HCT116 (cell line): Measurements from ENCODE around the gene CSHL1.

Experiments
- CBX3 ChIP-seq: IDR thresholded peaks from 2 replicates; pipeline ENCODE4 v1.6.1; 2012; ENCODE audit warnings: low read depth
- CEBPB ChIP-seq: IDR thresholded peaks from 2 replicates; pipeline ENCODE4 v1.6.1; 2012; ENCODE audit warnings: low read depth
- ELF1 ChIP-seq: IDR thresholded peaks from 2 replicates; pipeline ENCODE4 v1.6.1; 2012; ENCODE audit warnings: low read depth, borderline replicate concordance
- EZH2phosphoT487 ChIP-seq: fragments of 200-600 bp; IDR thresholded peaks from 2 replicates; pipeline ENCODE4 v1.6.1; 2018; ENCODE audit warnings: antibody characterized with exemption, borderline replicate concordance
- JUND ChIP-seq: IDR thresholded peaks from 2 replicates; pipeline ENCODE4 v1.6.1; 2012
- POLR2A ChIP-seq: IDR thresholded peaks from 2 replicates; pipeline ENCODE4 v1.7.0; 2011; ENCODE audit warnings: borderline replicate concordance; ENCODE audit not compliant: insufficient read depth, insufficient read length; ENCODE audit errors: extremely low read depth
- POLR2AphosphoS5 ChIP-seq: IDR thresholded peaks from 2 replicates; pipeline ENCODE4 v1.6.1; 2011; ENCODE audit warnings: mild to moderate bottlenecking, low read depth, low read length, moderate library complexity
- RAD21 ChIP-seq: IDR thresholded peaks from 2 replicates; pipeline ENCODE4 v1.6.1; 2012; ENCODE audit warnings: low read depth, mild to moderate bottlenecking
- SP1 ChIP-seq: IDR thresholded peaks from 2 replicates; pipeline ENCODE4 v1.6.1; 2012; ENCODE audit warnings: low read depth
- TCF7L2 ChIP-seq: IDR thresholded peaks from 2 replicates; pipeline ENCODE4 v1.7.0; 2011; ENCODE audit warnings: borderline replicate concordance, inconsistent platforms; ENCODE audit not compliant: insufficient read depth, insufficient read length; ENCODE audit errors: extremely low read depth
- TF ChIP-seq, protein P1 (sequence below): IDR thresholded peaks from 2 replicates; pipeline ENCODE4 v1.6.1; 2012
- TF ChIP-seq, protein P2 (sequence below), 3 experiments: fragments of 200-600 bp in 1 of 3; sonication (generic) in 1 of 3; IDR thresholded peaks in 2 of 3; conservative IDR thresholded peaks in 1 of 3; 2 replicates each; pipeline ENCODE4 v1.5.1; 2012 to 2017; ENCODE audit warnings: low read depth in 2 of 3, low read length in 2 of 3, antibody characterized with exemption in 1 of 3, borderline replicate concordance in 1 of 3, control low read depth in 1 of 3, mild to moderate bottlenecking in 1 of 3, mixed read lengths in 1 of 3, mixed run types in 1 of 3, moderate library complexity in 1 of 3; ENCODE audit not compliant: insufficient read depth in 1 of 3
- TF ChIP-seq, protein P3 (sequence below): IDR thresholded peaks from 2 replicates; pipeline ENCODE4 v1.6.1; 2012; ENCODE audit warnings: low read depth

DNA sequence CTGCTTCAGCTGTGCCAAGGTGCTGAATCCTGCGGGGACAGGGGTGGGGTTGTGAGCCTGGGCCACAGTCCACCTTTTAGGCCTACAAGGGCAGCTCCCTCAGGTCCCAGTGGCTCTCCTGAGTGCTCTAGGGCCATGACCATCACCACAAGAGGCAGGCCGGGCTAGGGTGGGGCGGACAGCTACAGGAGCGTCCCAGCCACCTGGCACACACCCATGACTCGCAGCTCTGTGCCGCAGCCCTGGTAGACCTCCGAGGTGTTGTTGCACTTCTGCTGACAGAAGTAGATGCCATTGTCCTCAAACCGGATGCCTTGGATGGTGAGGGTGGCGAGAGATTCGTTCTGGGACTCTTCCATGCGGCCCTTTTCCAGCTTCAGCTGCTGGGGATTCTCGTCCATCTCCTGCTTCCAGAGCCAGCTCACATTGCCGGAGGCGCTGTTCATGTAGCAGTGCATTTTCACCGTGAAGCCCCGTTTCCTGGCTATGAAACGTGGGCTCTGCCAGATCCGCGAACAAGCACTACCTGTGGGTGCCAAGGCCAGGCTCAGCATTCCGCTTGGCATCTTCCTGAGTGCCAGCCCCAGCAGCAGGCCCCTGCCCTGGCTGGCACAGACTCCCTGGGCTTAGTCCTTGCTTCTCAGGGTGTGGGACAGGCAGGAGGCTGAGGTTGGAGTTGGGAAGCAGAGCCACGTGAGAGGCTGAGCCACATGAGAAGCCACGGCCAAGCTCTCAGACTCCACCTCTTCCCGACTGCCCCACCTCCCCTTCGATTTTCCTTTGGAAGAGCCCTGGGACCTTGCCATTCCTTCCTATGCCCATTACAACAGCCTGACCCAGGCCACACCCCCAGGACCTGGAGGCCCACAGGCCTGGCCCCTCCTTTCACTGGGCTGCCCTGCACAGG, 19.1 kb upstream of the CSHL1 start:
- TF ChIP-seq, protein P1, sequence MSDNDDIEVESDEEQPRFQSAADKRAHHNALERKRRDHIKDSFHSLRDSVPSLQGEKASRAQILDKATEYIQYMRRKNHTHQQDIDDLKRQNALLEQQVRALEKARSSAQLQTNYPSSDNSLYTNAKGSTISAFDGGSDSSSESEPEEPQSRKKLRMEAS, result no peak
- TF ChIP-seq POLR2AphosphoS5, result no peak
- TF ChIP-seq TCF7L2, result no peak
- TF ChIP-seq, protein P2, sequence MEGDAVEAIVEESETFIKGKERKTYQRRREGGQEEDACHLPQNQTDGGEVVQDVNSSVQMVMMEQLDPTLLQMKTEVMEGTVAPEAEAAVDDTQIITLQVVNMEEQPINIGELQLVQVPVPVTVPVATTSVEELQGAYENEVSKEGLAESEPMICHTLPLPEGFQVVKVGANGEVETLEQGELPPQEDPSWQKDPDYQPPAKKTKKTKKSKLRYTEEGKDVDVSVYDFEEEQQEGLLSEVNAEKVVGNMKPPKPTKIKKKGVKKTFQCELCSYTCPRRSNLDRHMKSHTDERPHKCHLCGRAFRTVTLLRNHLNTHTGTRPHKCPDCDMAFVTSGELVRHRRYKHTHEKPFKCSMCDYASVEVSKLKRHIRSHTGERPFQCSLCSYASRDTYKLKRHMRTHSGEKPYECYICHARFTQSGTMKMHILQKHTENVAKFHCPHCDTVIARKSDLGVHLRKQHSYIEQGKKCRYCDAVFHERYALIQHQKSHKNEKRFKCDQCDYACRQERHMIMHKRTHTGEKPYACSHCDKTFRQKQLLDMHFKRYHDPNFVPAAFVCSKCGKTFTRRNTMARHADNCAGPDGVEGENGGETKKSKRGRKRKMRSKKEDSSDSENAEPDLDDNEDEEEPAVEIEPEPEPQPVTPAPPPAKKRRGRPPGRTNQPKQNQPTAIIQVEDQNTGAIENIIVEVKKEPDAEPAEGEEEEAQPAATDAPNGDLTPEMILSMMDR (IDR thresholded peaks at IDR 0.05 in 2 of 3, conservative IDR thresholded peaks at IDR 0.05 in 1 of 3; ENCODE audit: borderline replicate concordance in 1 of 3, insufficient read depth in 1 of 3, low read depth in 2 of 3, low read length in 2 of 3), result no peak
- TF ChIP-seq JUND, result no peak
- TF ChIP-seq EZH2phosphoT487, result no peak
- TF ChIP-seq POLR2A, result no peak
- no peak for TF ChIP-seq CEBPB
- TF ChIP-seq CBX3, result no peak
- TF ChIP-seq, protein P3, sequence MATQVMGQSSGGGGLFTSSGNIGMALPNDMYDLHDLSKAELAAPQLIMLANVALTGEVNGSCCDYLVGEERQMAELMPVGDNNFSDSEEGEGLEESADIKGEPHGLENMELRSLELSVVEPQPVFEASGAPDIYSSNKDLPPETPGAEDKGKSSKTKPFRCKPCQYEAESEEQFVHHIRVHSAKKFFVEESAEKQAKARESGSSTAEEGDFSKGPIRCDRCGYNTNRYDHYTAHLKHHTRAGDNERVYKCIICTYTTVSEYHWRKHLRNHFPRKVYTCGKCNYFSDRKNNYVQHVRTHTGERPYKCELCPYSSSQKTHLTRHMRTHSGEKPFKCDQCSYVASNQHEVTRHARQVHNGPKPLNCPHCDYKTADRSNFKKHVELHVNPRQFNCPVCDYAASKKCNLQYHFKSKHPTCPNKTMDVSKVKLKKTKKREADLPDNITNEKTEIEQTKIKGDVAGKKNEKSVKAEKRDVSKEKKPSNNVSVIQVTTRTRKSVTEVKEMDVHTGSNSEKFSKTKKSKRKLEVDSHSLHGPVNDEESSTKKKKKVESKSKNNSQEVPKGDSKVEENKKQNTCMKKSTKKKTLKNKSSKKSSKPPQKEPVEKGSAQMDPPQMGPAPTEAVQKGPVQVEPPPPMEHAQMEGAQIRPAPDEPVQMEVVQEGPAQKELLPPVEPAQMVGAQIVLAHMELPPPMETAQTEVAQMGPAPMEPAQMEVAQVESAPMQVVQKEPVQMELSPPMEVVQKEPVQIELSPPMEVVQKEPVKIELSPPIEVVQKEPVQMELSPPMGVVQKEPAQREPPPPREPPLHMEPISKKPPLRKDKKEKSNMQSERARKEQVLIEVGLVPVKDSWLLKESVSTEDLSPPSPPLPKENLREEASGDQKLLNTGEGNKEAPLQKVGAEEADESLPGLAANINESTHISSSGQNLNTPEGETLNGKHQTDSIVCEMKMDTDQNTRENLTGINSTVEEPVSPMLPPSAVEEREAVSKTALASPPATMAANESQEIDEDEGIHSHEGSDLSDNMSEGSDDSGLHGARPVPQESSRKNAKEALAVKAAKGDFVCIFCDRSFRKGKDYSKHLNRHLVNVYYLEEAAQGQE, result no peak
- TF ChIP-seq ELF1, result no peak
- no peak for TF ChIP-seq RAD21
- no peak for TF ChIP-seq SP1
